ENCODE data around the gene HOOK1.
A peak's percentile ranks its signal among the peaks of the same experiment; 100 is the strongest.

HOOK1 gene

DNA sequence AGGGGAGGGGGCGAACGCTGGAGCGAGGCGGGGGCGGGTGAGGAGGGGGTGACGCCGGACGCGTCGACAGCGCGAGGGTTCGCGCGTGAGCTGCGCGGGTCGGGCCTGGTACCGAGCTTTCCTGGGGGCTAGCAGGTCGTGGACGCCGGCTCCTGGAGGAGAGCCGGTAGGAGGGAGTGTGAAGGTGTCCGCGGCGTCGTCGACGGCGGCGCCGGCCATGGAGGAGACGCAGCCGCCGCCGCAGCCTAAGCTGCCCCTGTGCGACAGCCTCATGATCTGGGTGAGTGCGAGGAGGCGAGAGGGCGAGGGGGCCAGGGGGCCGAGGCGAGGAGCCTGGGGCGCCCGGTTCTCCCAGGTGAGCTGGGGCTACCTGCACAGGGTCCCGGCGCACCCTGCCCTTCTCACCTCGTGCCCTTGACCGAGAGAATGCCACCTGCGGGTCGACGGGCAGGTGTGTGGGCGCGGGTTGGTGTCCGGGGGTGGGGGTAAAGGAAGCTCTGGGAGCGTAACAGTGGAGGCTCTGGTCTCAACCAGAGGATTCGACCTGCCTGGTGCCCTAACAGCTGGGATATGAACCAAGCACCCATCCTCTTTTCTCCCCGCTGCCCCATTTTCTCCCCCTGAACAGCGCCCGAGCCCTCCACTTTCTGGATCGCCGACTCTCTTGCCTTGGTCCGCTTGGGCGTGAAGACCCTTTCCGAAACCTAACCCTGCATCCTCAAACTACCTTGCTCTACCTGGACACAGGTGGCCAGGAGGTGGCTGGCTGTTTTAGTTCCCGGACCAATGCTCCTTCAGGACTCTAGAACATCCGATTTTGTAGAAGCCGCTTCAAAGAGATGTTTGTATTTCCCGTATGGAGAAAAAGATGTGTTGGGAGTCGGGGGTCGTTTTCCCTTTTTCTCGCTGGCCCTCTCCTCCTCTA is at the start of gene HOOK1:
HOOK1 (plus strand) TSS at position 49 of the 925 bp plus-strand sequence; CDS start at position 218, 169 bp downstream.
- TF ChIP-seq GATA3 (IDR thresholded peaks at IDR 0.05; ENCODE audit: low read depth, low read length) (no peak), GATA2 (IDR thresholded peaks at IDR 0.05; ENCODE audit: low read depth, low read length) (no peak)

DNA sequence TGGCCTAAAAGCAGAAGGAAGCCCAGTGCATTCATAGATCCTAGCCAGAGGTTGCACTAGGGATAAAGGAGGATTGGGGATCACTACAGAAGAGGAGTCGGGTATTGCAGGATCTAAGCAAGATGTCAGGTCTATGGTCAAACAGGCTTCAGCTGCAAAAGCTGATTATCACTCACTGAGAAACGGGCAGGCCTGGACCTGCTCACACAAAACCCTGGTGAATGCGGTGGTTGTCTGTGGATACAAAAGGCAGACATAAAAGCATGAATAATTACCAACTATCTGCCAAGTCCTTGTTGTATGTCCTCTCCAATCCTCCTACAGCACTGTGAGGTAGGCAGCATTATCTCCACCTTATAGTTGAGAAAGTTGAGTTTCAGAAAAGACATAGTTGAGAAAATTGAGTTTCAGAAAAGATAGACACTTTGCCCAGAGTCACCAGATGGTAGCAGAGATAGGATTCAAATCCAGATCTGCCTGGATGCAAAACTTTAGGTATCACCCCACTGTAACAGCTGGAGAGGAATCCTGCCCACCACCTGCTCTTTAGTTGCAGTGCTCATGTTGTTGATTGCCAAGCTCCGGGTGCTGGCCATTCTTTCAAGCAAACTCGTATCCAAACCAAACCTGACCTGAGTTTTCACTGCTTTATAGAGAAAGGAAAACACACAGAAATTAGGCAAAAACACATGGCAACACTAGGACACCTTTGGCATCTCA is 49.6 kb upstream of the HOOK1 start:
- no peak for TF ChIP-seq GATA2 (IDR thresholded peaks at IDR 0.05; ENCODE audit: low read depth, low read length)
- TF ChIP-seq GATA3 (IDR thresholded peaks at IDR 0.05; ENCODE audit: low read depth, low read length) = no peak

DNA sequence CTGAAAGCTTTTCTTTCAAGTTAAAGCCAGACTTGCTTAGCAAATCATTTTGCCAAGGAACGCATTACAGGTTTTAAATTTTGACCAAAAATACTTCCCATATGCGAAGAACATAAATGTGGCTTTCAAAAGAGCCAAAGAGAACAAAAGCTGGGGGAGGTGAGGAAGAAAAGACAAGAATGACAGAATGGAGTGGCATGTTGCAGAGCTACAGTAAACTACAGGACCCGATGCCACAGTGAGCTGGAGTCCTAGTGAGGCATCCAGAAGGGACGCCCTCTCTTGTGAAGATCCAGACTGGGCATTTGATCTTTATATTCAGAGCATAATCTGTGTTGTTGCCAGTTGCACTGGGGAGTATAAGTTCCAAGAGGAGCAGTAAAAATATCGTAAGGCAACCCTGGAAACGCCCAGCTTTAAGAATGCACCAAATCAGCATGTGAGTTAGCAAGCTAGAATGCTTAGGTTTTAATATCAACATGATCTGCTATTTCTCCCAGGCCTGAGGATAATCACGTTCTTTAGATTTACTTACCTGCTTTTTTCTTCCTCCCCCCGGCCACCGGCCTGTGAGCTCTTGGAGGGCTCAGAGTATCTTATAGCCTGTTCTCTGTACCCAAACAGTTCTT is 48.4 kb upstream of the HOOK1 start:
- TF ChIP-seq GATA2 (IDR thresholded peaks at IDR 0.05; ENCODE audit: low read depth, low read length) (no peak), GATA3 (IDR thresholded peaks at IDR 0.05; ENCODE audit: low read depth, low read length) (no peak)

- TF ChIP-seq GATA3 (IDR thresholded peaks at IDR 0.05; ENCODE audit: low read depth, low read length) (no peak), GATA2 (IDR thresholded peaks at IDR 0.05; ENCODE audit: low read depth, low read length) (no peak)
Measured at GRCh38 chr1:59767119-59767518, 47.6 kb upstream of the HOOK1 start.

DNA sequence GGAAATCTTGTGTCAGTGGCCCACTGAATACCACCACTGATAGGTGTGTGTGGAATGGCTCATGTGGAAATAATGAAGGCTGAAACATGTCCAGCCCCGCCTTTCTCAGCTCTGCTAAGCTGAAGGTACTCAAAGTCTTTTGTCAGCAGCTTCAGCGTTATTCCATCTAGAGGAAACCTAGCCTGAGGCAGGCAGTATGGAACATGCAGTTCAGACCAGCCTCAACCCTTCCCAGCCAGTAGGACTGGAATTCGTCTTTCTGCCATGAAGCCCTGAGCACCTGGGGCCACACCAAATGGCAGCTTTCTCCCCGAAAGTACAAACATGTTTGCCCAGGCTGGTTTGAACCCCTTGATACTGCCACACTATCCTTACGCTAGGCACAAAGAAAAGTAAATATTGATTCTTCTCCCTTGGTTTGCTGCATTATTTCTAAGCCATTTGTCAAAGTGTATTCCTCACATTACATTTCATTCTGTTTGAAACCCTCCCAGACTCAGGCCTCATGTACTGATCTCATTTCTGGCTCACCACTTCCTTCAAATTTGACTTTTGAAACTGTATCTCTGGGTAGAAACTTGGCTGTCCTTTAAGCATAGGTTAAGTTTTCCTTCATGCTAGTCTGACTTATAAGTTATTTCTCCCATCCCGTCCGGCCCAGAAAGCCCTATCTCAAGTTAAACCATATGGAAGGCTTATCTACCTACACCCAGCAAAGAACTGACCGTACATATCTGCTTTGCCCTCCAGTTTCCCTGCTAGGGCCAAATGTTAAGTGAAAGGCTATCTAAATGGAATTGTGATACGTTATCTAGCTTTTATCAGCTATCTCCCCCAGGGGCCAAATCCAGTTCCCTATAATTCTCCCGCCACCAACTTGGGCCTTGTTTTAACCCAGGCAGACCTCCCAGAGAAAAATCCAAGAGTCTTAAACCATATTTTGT is 45.7 kb upstream of the HOOK1 start:
- peak; percentile 77 for TF ChIP-seq GATA2 (IDR thresholded peaks at IDR 0.05; ENCODE audit: low read depth, low read length)
- TF ChIP-seq GATA3 (IDR thresholded peaks at IDR 0.05; ENCODE audit: low read depth, low read length) = peak; percentile 67; the same call in 1 of the 2 replicates

DNA sequence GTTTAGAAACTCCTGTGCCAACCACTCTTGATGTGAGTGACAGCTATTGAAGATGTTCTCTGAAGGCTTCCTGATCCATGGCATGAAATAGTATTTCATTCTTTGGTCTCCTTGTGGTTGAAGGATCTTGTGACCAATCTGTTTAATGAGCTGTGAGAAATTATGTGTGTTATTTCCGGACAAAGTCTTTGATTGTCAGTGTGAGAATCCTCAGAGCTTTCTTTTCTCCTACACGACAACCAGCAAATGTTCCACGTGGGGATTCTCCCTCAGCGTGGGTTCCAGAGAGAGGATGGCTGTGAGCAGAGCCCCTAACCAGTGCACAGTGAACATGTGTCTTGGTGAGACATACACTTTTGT is 45.0 kb upstream of the HOOK1 start:
- TF ChIP-seq GATA2 (IDR thresholded peaks at IDR 0.05; ENCODE audit: low read depth, low read length) (no peak), GATA3 (IDR thresholded peaks at IDR 0.05; ENCODE audit: low read depth, low read length) (no peak)

- TF ChIP-seq GATA2 (IDR thresholded peaks at IDR 0.05; ENCODE audit: low read depth, low read length) (no peak), GATA3 (IDR thresholded peaks at IDR 0.05; ENCODE audit: low read depth, low read length) (no peak)
Measured at GRCh38 chr1:59771361-59771760, 43.4 kb upstream of the HOOK1 start.

DNA sequence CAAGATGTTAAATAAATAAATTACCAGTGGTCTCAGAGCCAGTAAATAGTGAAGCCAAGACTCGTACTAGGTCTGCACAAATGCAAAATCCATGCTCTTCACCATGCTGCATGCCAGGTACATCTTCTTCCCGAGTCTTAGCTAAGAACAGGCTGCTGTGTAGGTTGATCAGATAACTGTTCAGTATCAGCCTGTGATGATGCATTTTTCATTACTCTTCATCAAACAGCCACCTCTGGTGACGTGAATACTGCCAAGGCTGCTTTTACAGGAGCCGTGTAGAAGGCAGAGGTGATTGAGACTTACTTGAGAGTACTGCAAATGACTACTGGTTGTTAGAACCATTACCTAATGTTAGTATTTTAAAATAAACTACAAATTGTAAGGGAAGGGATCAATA is 39.3 kb upstream of the HOOK1 start:
- no peak for TF ChIP-seq GATA2 (IDR thresholded peaks at IDR 0.05; ENCODE audit: low read depth, low read length)

DNA sequence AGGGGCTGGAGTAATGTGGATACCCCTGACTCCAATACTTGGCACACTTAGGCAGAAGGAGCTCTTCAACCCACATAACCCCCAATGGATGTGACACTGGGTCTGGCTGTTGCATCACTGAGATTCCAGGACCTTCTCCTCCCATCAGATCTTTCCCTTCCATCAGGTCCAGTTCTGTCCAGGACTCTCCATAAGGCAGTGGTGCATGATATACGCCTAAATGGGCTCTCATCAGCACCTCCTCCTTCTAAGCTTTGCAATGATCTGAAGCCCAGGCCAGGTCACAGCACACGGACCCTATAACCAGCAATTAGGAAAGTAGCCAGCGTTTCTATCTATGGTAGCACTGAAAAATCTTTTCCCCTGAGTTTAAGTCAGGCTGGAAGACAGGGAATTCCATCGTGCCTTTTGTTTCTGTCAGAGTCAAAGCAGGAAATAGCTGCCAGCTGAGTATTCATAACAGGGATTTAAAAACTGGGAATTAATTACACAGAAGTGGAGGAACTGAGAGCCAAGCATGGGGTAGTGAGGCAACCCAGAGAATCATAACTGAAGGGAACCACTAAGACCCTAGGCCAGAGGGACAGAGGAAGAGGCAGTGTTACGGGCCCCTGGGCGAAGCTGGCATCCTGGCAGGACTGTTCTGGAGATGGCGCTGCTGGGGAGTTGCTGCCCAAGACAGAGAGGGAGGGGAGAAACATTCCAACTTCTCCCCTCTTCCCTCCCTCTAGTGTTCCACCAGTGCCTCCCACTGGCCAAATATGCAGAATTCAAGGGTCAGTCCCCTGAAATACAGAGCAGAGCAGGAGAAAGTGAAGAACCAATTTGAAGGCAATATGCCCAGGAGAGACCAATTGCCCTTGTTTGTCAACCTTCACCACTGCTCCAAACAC is 37.5 kb upstream of the HOOK1 start:
- TF ChIP-seq GATA3 (IDR thresholded peaks at IDR 0.05; ENCODE audit: low read depth, low read length) (no peak), GATA2 (IDR thresholded peaks at IDR 0.05; ENCODE audit: low read depth, low read length) (no peak)

DNA sequence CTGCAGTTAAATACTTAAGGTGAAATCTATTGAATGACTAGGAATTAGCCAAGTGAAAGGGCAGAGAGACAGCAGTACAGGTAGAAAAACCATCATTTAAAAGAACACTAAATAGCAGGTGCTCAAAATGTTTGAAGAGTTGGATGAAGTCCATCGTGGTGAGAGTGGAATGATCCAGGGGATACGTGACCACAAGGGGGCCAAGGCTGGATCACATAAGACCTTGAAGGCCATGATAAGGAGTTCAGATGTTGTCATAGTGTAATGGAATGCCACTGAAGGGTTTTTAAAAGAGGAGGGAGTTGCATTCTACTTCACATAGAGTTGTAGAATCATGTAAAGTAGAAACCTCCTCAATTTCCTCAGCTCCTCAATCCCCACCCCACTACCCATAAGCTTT is 34.8 kb upstream of the HOOK1 start:
- TF ChIP-seq GATA3 (IDR thresholded peaks at IDR 0.05; ENCODE audit: low read depth, low read length) = no peak
- no peak for TF ChIP-seq GATA2 (IDR thresholded peaks at IDR 0.05; ENCODE audit: low read depth, low read length)

GRCh38 chr1:59788825-59789224 is 25.9 kb upstream of the HOOK1 start:
- TF ChIP-seq GATA2 (IDR thresholded peaks at IDR 0.05; ENCODE audit: low read depth, low read length) (no peak), GATA3 (IDR thresholded peaks at IDR 0.05; ENCODE audit: low read depth, low read length) (no peak)

- TF ChIP-seq GATA3 (IDR thresholded peaks at IDR 0.05; ENCODE audit: low read depth, low read length) (no peak), GATA2 (IDR thresholded peaks at IDR 0.05; ENCODE audit: low read depth, low read length) (no peak)
Measured at GRCh38 chr1:59798600-59798999, 16.1 kb upstream of the HOOK1 start.
